ENCODE measurements around the gene JPT2. TPM values are rescaled to one million over a fixed set of nuclear protein-coding genes. Genes with fewer than 3 reads are reported as not detected.
"Not testable (repeated sequence)": the region's sequence is repeated elsewhere in the genome, so short reads cannot be mapped to it uniquely, and the experiment has no call there.

The JPT2 gene
- total and polyA plus RNA-seq, 3 experiments from 2014 or later = 12.5 to 106 (median 106) TPM

- no peak overlapping the region for H3K27ac Mint-ChIP-seq
- no peak overlapping the region for H3K4me3 ChIP-seq (ENCODE audit: low read length)
- POLR2A ChIA-PET = no interaction called here
- DNase-seq = no peak
- no peak overlapping the region for H3K4me3 Mint-ChIP-seq
- H3K4me1 ChIP-seq (ENCODE audit: insufficient read depth, low read length) = no peaks in the 10 kb centered on the region
- no peaks in the 10 kb centered on the region for H3K9me3 ChIP-seq (ENCODE audit: low read length)
- no peaks in the 10 kb centered on the region for H3K27me3 Mint-ChIP-seq
- no peaks in the 10 kb centered on the region for H3K9me3 Mint-ChIP-seq
- H3K36me3 ChIP-seq (ENCODE audit: insufficient read depth, low read length) = peaks cover 45% of the 10 kb centered on the region
- no peak overlapping the region for H3K27ac ChIP-seq (ENCODE audit: low read depth, low read length)
- H3K4me1 Mint-ChIP-seq = peaks cover 0 to 10% (median 0%) of the 10 kb centered on the region in 3 donors
- CTCF ChIA-PET = interaction anchor here (2.1 kb wide), 1 partner anchor 14 kb away, joined by 5 read pairs; the partner anchor contains the start of gene MAPK8IP3
- H3K27me3 ChIP-seq (ENCODE audit: insufficient read depth, low read length, poor library complexity, severe bottlenecking) = no peaks in the 10 kb centered on the region
- H3K36me3 Mint-ChIP-seq = peaks cover 6 to 84% (median 17%) of the 10 kb centered on the region in 3 donors
These were observed 13.9 kb downstream of the JPT2 start for GRCh38 chr16:1691956-1692355.

DNA sequence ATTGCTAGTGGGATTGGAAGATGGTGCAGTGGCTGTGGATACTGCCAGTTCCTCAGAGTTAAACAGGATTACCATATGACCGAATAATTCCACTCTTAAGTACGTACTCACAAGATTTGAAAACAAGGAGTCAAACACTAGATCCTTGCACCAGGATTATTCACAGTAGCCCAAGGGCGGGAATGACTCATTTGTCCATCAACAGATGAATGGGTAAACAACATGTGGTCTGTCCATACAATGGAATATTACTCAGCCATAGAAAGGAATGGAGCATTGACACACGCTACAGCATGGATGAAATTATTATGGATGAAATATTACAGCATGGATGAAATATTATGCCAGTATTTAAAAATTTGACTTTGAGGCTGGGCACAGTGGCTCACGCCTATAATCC is 18.8 kb downstream of the JPT2 start:
- no peak overlapping the region for H3K27ac ChIP-seq (ENCODE audit: low read depth, low read length)
- H3K36me3 Mint-ChIP-seq = peaks cover 0 to 82% (median 15%) of the 10 kb centered on the region in 3 donors
- H3K27me3 ChIP-seq (ENCODE audit: insufficient read depth, low read length, poor library complexity, severe bottlenecking) = no peaks in the 10 kb centered on the region
- no peaks in the 10 kb centered on the region for H3K4me1 ChIP-seq (ENCODE audit: insufficient read depth, low read length)
- peak overlapping the region in 1 of 8 donors; percentile 46 for H3K27ac Mint-ChIP-seq
- no peaks in the 10 kb centered on the region for H3K9me3 ChIP-seq (ENCODE audit: low read length)
- DNase-seq = no peak
- no peaks in the 10 kb centered on the region for H3K9me3 Mint-ChIP-seq
- ChIA-PET CTCF (no interaction called here), POLR2A (no interaction called here)
- no peaks in the 10 kb centered on the region for H3K27me3 Mint-ChIP-seq
- H3K36me3 ChIP-seq (ENCODE audit: insufficient read depth, low read length) = peaks cover 41% of the 10 kb centered on the region
- no peaks in the 10 kb centered on the region for H3K4me1 Mint-ChIP-seq
- no peak overlapping the region for H3K4me3 ChIP-seq (ENCODE audit: low read length)
- H3K4me3 Mint-ChIP-seq = no peak overlapping the region

- Histone ChIP-seq H3K4me1 (ENCODE audit: insufficient read depth, low read length) (no peaks in the 10 kb centered on the region), H3K27ac (ENCODE audit: low read depth, low read length) (no peak overlapping the region), H3K27me3 (ENCODE audit: insufficient read depth, low read length, poor library complexity, severe bottlenecking) (no peaks in the 10 kb centered on the region), H3K9me3 (ENCODE audit: low read length) (no peaks in the 10 kb centered on the region), H3K36me3 (ENCODE audit: insufficient read depth, low read length) (peaks cover 24% of the 10 kb centered on the region), H3K4me3 (ENCODE audit: low read length) (no peak overlapping the region)
- no peak for DNase-seq
- H3K4me1 Mint-ChIP-seq = no peaks in the 10 kb centered on the region
- CTCF ChIA-PET = interaction anchor here (2.1 kb wide), 1 partner anchor 10 kb away, joined by 6 read pairs; no protein-coding TSS in a partner anchor
- no peaks in the 10 kb centered on the region for H3K27me3 Mint-ChIP-seq
- no peaks in the 10 kb centered on the region for H3K9me3 Mint-ChIP-seq
- peaks cover 0 to 68% (median 16%) of the 10 kb centered on the region in 3 donors for H3K36me3 Mint-ChIP-seq
- H3K4me3 Mint-ChIP-seq = no peak overlapping the region
- H3K27ac Mint-ChIP-seq = peak overlapping the region in 1 of 8 donors; percentile 48
- POLR2A ChIA-PET = no interaction called here
These were observed 20.6 kb downstream of the JPT2 start for GRCh38 chr16:1698680-1699079.

- ChIA-PET CTCF (interaction anchor here (1.4 to 2.1 kb wide), 2 partner anchors 8 to 370 kb away, joined by 3 to 6 read pairs; no protein-coding TSS in a partner anchor), POLR2A (interaction anchor here (0.6 kb wide), 1 partner anchor 64 kb away, joined by 4 read pairs; no protein-coding TSS in a partner anchor)
- Histone ChIP-seq H3K27ac (ENCODE audit: low read depth, low read length) (no peak overlapping the region), H3K27me3 (ENCODE audit: insufficient read depth, low read length, poor library complexity, severe bottlenecking) (no peaks in the 10 kb centered on the region), H3K4me1 (ENCODE audit: insufficient read depth, low read length) (no peaks in the 10 kb centered on the region), H3K36me3 (ENCODE audit: insufficient read depth, low read length) (peaks cover 16% of the 10 kb centered on the region), H3K4me3 (ENCODE audit: low read length) (no peak overlapping the region), H3K9me3 (ENCODE audit: low read length) (no peaks in the 10 kb centered on the region)
- Mint-ChIP-seq H3K36me3 (peaks cover 0 to 58% (median 9%) of the 10 kb centered on the region in 3 donors), H3K27ac (no peak overlapping the region), H3K4me3 (no peak overlapping the region), H3K27me3 (no peaks in the 10 kb centered on the region), H3K9me3 (no peaks in the 10 kb centered on the region), H3K4me1 (peaks cover 2 to 8% (median 7%) of the 10 kb centered on the region in 3 donors)
- DNase-seq = no peak
These were observed 22.2 kb downstream of the JPT2 start for GRCh38 chr16:1700246-1700645.

DNA sequence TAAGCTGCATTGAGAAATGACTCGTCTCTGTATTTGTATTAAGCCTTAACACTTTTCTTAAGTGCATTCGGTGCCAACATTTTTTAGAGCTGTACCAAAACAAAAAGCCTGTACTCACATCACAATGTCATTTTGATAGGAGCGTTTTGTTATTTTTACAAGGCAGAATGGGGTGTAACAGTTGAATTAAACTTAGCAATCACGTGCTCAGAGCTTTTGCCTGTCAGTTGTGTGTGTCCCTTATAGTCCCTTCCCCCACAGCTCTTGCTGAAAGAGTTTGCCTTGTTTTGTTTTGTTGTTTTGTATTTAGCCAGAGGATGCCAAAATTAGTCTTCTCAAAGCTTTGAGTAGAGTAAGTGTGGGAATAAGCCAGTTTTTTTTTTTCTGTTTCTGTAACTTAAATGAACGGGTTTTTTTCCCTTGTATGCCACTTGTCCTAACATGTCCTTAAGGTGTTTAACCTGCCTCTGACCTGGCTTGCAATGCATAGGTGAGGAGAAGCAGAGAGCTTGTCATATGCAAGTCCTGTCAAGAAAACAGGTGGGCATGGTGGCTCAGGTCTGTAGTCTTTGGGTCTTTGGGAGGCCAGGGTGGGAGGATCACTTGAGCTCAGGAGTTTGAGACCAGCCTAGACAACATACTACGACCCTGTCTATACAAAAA is 23.3 kb downstream of the JPT2 start:
- H3K27ac Mint-ChIP-seq = peak overlapping the region in 3 of 8 donors; percentile 13 to 50 (median 32)
- H3K27me3 ChIP-seq (ENCODE audit: insufficient read depth, low read length, poor library complexity, severe bottlenecking) = no peaks in the 10 kb centered on the region
- H3K4me3 ChIP-seq (ENCODE audit: low read length) = no peak overlapping the region
- peaks cover 5 to 12% (median 8%) of the 10 kb centered on the region in 3 donors for H3K4me1 Mint-ChIP-seq
- peak overlapping the region in 1 of 7 donors; percentile 5 for H3K4me3 Mint-ChIP-seq
- H3K4me1 ChIP-seq (ENCODE audit: insufficient read depth, low read length) = no peaks in the 10 kb centered on the region
- ChIA-PET CTCF (no interaction called here), POLR2A (no interaction called here)
- H3K9me3 Mint-ChIP-seq = no peaks in the 10 kb centered on the region
- no peaks in the 10 kb centered on the region for H3K9me3 ChIP-seq (ENCODE audit: low read length)
- no peak overlapping the region for H3K27ac ChIP-seq (ENCODE audit: low read depth, low read length)
- DNase-seq = no peak
- peaks cover 16% of the 10 kb centered on the region for H3K36me3 ChIP-seq (ENCODE audit: insufficient read depth, low read length)
- H3K36me3 Mint-ChIP-seq = peaks cover 0 to 59% (median 9%) of the 10 kb centered on the region in 3 donors
- H3K27me3 Mint-ChIP-seq = peaks cover 0 to 3% of the 10 kb centered on the region in 2 donors

- Histone ChIP-seq H3K4me3 (ENCODE audit: low read length) (peak overlapping the region; percentile 96), H3K4me1 (ENCODE audit: insufficient read depth, low read length) (peaks cover 33% of the 10 kb centered on the region), H3K27ac (ENCODE audit: low read depth, low read length) (peak overlapping the region; percentile 91)
- Mint-ChIP-seq H3K27ac (peak overlapping the region; percentile 94 to 100 (median 99)), H3K4me3 (peak overlapping the region; percentile 93 to 100 (median 98)), H3K4me1 (peaks cover 32 to 44% (median 37%) of the 10 kb centered on the region in 3 donors), H3K36me3 (peaks cover 0 to 46% (median 6%) of the 10 kb centered on the region in 3 donors)
- not testable (repeated sequence) for H3K27me3 Mint-ChIP-seq; H3K9me3 Mint-ChIP-seq; DNase-seq; H3K9me3 ChIP-seq (ENCODE audit: low read length); H3K36me3 ChIP-seq (ENCODE audit: insufficient read depth, low read length); H3K27me3 ChIP-seq (ENCODE audit: insufficient read depth, low read length, poor library complexity, severe bottlenecking)
- POLR2A ChIA-PET = interaction anchor here (0.6 to 3.0 kb wide), 12 partner anchors 15 to 396 kb away, joined by 3 to 28 read pairs (median 6); partner anchors contain the start of genes EME2, IFT140, JPT2 and MRPS34
- CTCF ChIA-PET = interaction anchor here (0.7 to 2.6 kb wide), 27 partner anchors 10 to 277 kb away, joined by 3 to 25 read pairs (median 5); partner anchors contain the start of genes CRAMP1, EME2, FAHD1 and HAGH
These were observed 27.2 kb downstream of the JPT2 start for GRCh38 chr16:1705324-1705687.

DNA sequence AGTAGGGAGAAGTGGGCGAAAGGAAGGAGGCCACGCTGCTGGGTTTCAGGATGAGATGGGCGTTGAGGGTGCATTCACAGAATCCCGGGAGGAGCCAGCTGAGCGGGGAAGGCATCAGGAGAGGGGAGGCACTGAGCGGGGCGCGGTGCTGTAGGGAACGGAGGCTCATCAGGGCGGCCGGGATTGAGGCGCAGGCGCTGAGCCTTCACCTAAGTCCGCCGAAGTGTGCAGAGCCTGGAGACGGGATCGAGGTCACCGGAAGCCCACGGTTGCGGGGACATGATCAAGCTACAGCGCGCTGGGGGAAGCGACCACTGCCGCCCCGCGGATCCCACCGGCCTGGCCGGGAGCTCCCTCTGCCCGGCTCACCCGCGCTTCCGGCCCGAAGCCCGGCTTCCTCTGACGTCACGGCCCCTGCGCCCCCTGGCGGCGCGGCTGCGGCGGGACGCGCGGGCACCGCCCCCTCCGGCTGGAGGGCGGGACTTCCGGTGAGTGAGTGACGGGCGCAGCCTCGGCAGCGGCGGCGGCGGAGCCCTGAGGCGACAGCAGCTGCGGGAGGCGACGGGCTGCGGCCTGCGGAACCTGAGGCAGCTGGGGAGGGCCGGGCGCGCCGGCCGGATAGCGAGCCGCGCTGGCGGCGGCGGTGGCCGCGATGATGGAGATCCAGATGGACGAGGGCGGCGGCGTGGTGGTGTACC is 27.8 kb downstream of the JPT2 start, which contains the start of gene MAPK8IP3:
Gene MAPK8IP3, plus strand, starts transcription at position 508 of the 698 bp plus-strand sequence. Its CDS starts 145 bp downstream, at position 653.
- peaks cover 0 to 3% of the 10 kb centered on the region in 2 donors for H3K27me3 Mint-ChIP-seq
- Histone ChIP-seq H3K4me1 (ENCODE audit: insufficient read depth, low read length) (peaks cover 33% of the 10 kb centered on the region), H3K9me3 (ENCODE audit: low read length) (no peaks in the 10 kb centered on the region), H3K4me3 (ENCODE audit: low read length) (peak within 1 kb of the TSS; percentile 96), H3K27ac (ENCODE audit: low read depth, low read length) (peak within 1 kb of the TSS; percentile 91), H3K36me3 (ENCODE audit: insufficient read depth, low read length) (no peaks in the 10 kb centered on the region), H3K27me3 (ENCODE audit: insufficient read depth, low read length, poor library complexity, severe bottlenecking) (no peaks in the 10 kb centered on the region)
- H3K27ac Mint-ChIP-seq = peak within 1 kb of the TSS; percentile 94 to 100 (median 99)
- POLR2A ChIA-PET = interaction anchor here (0.7 to 3.0 kb wide), 13 partner anchors 14 to 397 kb away, joined by 3 to 28 read pairs (median 5); partner anchors contain the start of genes EME2, IFT140, JPT2 and MRPS34
- peak; percentile 92 to 98 (median 94) for DNase-seq
- H3K4me1 Mint-ChIP-seq = peaks cover 36 to 49% (median 41%) of the 10 kb centered on the region in 3 donors
- H3K9me3 Mint-ChIP-seq = no peaks in the 10 kb centered on the region
- peaks cover 0 to 42% (median 6%) of the 10 kb centered on the region in 3 donors for H3K36me3 Mint-ChIP-seq
- CTCF ChIA-PET = interaction anchor here (0.6 to 2.6 kb wide), 31 partner anchors 10 to 293 kb away, joined by 3 to 25 read pairs (median 4); partner anchors contain the start of genes CRAMP1, EME2, FAHD1 and HAGH
- H3K4me3 Mint-ChIP-seq = peak within 1 kb of the TSS; percentile 93 to 100 (median 98)
